Esophagus muscularis mucosa (tissue), 3 donors: ENCODE measurements around the gene LUC7L2.

ENCODE experiments used
- EP300 ChIP-seq: sonication (generic); formaldehyde crosslinking; IDR thresholded peaks from one replicate; pipeline ENCODE4 v1.6.1; 2017; ENCODE audit warnings: antibody characterized with exemption
- POLR2A ChIP-seq: fragments of 450-650 bp; IDR thresholded peaks from one replicate; pipeline ENCODE4 v1.6.1; 2017; ENCODE audit warnings: antibody characterized with exemption, moderate library complexity, mild to moderate bottlenecking, low read depth
- POLR2AphosphoS5 ChIP-seq, 2 donors: sonication (generic); formaldehyde crosslinking; IDR thresholded peaks; one replicate each; pipeline ENCODE4 v1.6.1; 2017; ENCODE audit warnings: antibody characterized with exemption in 2 of 2

DNA sequence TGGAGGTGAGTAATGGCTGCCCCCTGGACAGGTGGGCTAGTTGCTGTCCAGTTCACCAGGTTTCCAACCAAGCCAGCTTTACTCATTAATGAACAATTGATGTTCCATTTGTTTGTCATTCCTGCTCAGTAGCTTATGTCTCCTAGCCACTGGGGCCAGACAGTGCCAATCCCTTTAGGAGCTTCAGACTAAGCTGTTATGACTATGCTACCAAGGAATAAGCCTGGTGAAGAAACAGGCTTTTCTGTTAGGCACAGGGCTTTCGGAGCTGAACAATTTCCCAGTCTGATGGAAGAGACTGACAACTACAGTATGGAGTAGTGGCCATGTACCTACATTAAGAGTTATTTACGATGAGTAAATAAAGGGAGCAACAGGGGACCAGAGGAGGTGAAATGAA, 20.7 kb upstream of the LUC7L2 start:
- TF ChIP-seq POLR2A (no peak), POLR2AphosphoS5 (IDR thresholded peaks at IDR 0.05) (no peak), EP300 (no peak)
